NCI-H2227 treated with DMSO at 0.1 percent for 48 hours (cell line): Measurements from ENCODE around the gene ANTXR1.

Experiments
- DNase-seq: peaks from one replicate; lab custom pipeline; 2025; lab: John Stamatoyannopoulos, UW

ANTXR1 gene

GRCh38 chr2:69134306-69134945 lies 121.4 kb downstream of the ANTXR1 start:
- DNase-seq: peak; percentile 76

- DNase-seq: no peak
Observed at GRCh38 chr2:69138247-69138772, 125.3 kb downstream of the ANTXR1 start.

DNA sequence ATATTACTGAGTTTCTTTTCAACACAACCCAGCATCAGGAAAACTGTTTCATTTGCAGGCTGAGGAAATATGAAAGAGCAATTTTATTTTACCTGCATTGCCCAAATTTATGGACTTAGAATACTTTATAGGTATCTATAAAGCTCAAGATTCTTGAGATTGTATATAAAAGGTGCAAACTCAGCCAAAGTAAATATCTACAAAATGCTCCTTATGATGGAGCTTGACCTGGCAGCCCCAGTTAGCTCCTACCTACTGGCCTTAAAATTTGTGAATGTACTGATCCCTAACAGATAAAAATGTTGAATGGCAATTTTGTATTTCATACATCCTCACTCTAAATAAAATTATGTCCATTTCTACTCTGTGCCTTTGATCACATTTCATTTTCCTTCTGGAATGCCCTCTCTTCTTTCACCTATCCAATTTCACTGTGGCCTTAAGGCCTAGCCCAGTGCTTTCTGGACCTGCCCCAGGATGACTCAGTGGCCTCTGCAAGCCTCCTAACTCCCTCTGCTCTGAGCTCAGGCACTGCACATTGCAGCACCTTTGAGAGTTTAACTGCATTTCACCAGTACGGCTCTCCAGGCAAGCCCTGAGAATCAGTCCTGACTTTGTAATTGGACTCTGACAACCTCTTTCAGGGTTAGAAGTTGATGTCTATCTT lies 125.9 kb downstream of the ANTXR1 start:
- no peak for DNase-seq

DNA sequence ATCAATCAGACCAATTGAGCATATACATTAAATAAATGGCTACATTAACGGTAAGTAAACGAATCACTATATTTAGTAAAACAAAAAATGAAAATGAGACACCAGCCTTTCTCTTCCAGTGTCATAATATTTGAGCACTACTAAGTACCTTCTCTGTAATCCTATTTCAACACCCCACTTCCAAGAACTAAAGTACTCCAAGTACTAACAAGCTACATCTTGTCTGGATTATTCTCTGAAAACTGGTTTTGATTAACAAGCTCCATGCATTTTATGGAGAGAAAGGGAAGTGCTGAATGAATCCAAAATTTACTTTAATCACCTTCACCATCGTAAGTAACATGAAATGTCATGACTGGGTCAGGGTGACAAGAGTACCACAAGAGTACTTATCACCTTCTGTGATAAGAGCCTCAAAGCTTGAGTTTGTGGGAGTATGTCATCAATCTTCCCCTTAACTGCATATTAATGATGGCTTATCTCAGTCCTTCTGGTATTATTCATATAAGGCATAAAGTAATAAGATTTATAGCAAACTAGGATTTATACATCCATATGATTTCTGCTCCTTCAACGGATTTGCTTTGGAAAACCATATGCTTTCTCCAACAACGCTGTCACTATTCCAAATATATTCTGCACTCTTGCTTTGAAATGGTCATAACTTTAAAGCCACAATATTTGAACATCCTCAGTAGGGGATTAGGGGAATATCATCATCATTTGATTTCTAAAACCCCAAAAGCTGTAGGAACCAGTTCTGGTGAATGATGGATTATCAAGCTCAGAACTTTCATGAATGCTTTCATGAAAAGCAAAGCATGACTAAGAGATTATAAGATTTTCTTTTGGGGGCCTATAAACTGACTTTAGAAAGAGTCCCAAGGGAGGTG lies 127.0 kb downstream of the ANTXR1 start:
- DNase-seq: no peak

- DNase-seq: no peak
Observed at GRCh38 chr2:69141061-69141460, 128.1 kb downstream of the ANTXR1 start.

DNA sequence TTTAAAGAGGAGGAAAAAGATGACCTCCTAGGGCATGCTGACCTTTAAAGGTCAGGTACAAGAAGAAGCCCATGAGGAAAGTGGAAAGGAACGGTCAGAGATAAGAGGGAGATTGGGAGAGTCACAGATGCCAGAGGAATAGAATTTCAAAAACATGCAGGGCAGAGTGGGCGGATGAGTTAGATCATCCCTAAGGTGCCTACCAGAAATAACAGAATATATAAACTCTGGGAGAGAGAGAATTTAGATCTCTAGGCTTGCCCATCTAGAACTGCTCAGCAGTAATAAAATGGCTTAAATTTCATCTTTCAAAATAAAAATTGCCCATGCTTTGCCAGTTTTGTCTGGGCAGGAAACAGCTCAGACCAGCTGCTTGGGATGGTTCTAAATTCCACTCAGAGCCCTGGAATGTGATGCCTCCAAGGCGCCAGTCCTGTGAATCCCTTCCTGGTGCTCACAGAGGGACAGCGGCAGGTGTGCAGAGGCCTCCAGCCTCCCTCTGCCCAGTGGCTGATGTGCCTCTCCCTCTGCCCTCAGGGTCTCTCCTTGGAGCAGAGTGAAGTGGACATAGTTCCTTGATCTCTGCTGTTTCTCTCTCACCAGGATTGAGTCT lies 130.9 kb downstream of the ANTXR1 start:
- DNase-seq: no peak

DNA sequence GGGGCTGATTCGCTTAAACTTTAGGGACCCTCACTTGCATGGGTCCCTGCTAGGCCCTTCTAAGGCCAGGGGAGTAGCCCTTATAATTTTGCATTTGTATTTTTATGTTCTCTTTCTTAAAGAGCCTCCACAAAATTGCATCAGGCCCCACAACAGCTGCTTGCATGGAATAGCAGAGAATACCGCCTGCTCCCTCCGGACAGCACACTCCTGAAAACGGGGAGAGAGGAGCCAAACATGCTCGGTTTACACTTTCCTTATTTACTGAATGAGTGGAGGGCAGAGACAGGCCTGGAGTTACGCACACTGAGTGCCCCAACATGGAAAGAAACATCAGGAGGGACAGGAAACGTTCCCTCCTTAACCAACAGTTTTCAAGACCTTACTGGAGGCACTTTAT lies 132.2 kb downstream of the ANTXR1 start:
- no peak for DNase-seq

DNA sequence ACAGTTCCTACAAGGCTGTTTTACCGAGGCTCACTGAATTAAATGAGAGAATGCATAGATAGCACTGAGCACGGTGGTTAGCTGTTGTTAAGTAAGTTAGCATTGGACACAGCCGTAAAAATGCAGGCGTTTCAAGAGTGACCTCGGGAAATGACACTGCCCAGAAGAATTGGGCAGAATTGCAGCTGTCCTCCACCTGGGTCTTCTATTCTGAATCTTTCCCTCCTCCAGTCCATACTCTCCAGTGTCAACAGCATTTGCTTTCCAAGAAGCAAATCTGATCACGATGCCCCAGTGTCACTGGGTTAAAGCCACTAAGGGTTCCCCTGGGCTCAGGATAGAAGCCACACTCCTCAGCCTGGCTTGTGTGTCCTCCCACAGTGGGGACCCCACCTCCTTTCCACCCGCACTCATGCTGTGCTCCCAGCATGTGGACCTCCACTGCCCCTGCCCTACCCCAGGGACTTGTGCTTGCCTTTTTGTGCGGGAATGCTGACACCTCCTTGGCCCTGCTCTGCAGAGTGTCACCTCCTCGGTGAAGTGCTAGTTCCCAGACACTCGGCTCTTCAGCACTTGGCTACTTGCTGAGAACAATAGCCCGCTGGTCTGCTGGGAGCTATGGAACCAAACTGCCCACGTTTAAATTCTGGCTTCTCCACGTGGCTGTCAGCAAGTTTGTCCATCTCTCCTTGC lies 135.0 kb downstream of the ANTXR1 start:
- DNase-seq: no peak

- DNase-seq: peak; percentile 21
Observed at GRCh38 chr2:69149631-69150215, 136.7 kb downstream of the ANTXR1 start.

DNA sequence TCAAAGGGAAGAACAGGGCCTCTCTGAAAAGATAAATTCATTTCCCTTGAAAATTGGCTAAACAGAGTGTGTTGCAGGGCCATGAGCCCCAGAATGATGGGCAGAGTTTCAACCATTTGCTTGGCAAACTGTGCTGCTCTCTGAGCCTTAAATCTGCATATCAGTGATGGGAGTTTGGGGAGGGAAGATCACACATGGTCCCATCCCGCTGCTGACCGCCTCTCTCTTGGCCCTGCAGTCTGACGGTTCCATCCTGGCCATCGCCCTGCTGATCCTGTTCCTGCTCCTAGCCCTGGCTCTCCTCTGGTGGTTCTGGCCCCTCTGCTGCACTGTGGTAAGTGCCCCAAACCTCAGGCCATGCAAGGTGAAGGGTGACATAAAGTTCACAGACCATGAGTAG lies 139.0 kb downstream of the ANTXR1 start:
- DNase-seq: no peak

DNA sequence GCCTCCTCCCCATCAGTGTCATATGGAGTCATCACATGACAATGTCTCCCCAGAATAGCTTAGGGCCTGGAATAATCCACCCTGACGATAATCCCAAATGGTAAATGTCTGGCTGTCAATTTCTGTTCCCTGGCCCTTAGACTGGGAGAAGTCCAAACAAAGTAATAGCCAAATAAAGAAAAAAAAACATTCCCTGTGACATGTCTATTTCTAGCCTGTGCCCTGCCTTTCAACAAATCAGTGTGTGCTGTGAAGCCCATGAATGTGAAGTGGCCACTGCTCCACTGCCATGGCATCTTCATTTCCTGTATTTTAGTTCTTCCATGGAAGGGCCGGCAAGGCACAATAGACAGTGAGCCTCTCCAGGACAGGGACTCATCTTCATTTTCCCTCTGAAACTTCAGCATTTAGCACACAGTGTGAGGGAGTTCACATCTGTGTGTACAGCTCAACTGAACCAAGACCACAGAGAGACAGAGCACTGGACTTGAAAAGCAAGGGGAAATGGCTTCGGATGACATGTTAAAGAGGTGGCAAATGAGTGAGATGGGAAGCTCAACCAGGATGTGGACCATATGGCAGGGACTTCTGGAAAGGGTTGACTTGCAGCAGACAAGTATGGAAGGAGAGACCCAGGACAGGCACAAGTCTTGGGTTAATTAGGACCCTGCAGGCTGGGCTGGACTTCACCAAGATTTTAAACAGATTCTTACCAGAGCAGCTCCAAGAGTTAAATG lies 140.0 kb downstream of the ANTXR1 start:
- DNase-seq: no peak

GRCh38 chr2:69154106-69154505 lies 141.1 kb downstream of the ANTXR1 start:
- DNase-seq: no peak

- no peak for DNase-seq
Observed at GRCh38 chr2:69156624-69157023, 143.6 kb downstream of the ANTXR1 start.

DNA sequence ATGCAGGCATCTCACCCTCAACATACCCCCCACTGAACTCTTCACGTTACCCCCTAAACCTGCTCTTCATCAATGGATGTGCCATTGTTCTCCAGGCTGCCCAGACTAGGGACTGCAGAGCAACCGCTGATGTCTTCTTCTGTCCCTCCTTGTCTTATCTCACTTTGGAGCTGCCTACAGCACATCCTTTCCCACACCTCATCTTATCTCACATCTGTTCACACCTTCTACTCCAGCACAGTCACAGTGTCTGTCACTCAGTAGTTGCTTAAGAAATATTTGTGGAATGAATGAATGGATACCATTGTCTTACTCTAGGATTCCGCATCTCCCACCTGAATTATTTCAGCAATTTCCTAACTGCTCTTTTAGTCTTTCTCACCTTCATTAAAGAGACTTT lies 144.5 kb downstream of the ANTXR1 start:
- DNase-seq: no peak

DNA sequence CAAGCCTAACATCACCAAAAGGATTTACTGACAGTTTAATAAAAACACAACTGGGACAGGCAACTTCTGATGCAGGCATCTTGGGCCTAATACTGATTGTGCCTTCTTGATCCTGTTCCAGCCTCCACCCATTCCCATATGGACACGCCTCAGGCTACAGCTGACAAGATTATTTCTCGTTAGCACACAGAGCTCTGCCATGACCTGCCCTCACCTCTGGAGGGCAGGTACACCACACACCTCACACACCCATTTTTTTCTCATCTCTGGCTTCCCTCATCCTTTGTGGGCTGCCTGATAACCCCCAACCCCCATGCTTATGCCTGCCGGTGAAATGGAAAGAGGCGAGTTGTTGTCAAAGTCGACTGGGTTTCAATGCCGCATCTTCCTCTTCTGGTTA lies 147.0 kb downstream of the ANTXR1 start:
- DNase-seq: no peak

- DNase-seq: no peak
Observed at GRCh38 chr2:69162057-69162456, 149.1 kb downstream of the ANTXR1 start.

GRCh38 chr2:69163109-69163508 lies 150.1 kb downstream of the ANTXR1 start:
- DNase-seq: no peak

- DNase-seq: no peak
Observed at GRCh38 chr2:69163556-69163955, 150.6 kb downstream of the ANTXR1 start.

DNA sequence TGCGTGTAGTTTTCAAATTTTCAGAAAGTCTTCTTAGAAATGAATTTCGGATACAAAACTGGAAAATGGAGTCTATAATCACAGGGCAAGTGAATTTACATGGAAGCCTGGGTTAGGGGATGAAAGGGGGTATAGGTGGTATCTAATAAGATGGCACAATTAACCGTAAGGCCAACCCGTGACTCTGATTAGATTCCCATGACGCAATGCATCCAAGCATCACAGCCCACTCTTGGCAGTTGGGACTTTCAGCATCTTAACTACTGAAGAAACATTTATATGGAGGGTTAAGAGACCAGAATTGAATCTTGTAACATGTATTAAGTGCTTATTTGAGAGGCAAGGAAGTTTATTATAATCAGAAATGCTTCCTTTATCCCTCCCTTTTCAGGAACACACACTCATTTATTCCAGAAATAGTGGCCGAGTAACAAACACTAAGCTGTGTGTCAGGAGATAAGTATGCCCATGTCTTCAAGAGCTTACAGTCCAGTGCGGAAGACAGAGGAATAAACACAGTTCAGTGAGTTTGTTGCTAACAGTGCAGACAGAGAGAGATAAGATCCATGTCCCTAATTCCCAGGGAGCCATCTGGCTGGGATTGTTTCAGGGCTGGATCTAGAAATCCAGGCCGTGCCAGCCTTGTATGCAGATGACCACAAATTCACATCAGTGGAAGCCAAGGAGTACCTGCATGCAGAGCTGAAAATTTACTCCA lies 151.2 kb downstream of the ANTXR1 start:
- DNase-seq: no peak
